SK-N-SH (cell line): Measurements from ENCODE around the gene SLC34A1.

ENCODE experiments used
- CTCF ChIP-seq: fragments of 200-600 bp; sonication (generic); IDR thresholded peaks from 2 replicates; pipeline ENCODE4 v1.6.1; 2017; ENCODE audit warnings: antibody characterized with exemption, mild to moderate bottlenecking, moderate library complexity
- FOXM1 ChIP-seq: IDR thresholded peaks from 2 replicates; pipeline ENCODE4 v1.4.0; 2012; ENCODE audit warnings: low read depth, mild to moderate bottlenecking
- IRF3 ChIP-seq: fragments of 150-350 bp; IDR thresholded peaks from 2 replicates; pipeline ENCODE4 v1.6.1; 2016; ENCODE audit warnings: mild to moderate bottlenecking, low read depth, low read length
- MAX ChIP-seq: IDR thresholded peaks from 2 replicates; pipeline ENCODE4 v1.4.0; 2012; ENCODE audit warnings: low read depth
- SMC3 ChIP-seq: IDR thresholded peaks from 2 replicates; pipeline ENCODE4 v1.6.1; 2012; ENCODE audit warnings: low read depth, low read length, improper control_type of control experiment
- TAF1 ChIP-seq: IDR thresholded peaks from 2 replicates; pipeline ENCODE4 v1.6.1; 2012; ENCODE audit warnings: low read depth, mild to moderate bottlenecking, low read length, moderate library complexity, borderline replicate concordance
- TCF12 ChIP-seq: IDR thresholded peaks from 2 replicates; pipeline ENCODE4 v1.4.0; 2012

DNA sequence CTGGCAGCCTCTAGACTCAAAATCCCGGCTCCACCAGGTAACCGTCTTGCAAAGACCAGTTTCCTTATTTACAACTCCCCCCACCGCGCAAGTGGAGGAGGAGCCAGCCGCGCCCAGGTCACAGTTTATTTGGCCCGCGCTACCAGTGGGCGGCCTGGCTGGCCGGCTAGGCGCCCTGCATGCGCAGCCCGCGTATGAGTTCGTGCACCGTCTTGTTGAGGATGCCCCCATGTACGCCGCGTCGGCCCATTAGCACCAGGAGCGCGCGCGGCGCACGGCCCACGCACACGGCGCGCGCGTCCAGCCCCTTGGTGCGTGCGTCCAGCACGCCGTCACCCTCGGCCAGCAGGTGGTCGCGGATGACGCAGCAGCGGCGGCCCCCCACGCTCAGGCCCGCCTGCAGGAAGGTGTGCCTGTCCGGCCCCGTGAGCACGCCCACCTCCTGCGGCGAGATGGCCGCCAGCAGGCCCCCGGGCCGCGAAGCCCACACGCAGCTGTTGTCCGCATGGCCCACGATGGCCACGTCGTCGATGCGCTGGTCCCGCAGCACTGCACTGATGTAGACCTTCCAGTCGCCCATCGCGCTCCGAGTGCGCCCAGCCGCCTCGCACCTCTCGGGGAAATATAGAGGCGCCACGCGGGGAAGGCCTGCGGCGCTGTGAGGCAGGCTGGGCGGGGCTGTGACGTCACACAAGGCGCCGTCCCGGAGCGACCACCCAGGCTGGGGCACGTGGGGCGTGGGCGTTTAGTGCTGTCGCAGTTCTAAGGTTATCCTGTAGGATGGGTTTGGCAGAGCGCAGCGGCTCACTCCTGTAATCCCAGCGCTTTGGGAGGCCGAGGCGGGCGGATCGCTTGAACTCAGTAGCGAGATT, 16.0 kb downstream of the SLC34A1 start, which contains the start of gene PFN3:
- TF ChIP-seq TAF1 (no peak), IRF3 (no peak), CTCF (no peak), FOXM1 (no peak), MAX (no peak), TCF12 (no peak), SMC3 (no peak)
